ENCODE measurements around the gene FUNDC2. TPM values are rescaled to one million over a fixed set of nuclear protein-coding genes. Genes with fewer than 3 reads are reported as not detected.

FUNDC2 gene
- total and polyA plus RNA-seq, 2 of the 13 experiments (the other 11 are each of a cell fraction or from before 2014, with no cell fraction given) = 65.3 to 109 TPM

DNA sequence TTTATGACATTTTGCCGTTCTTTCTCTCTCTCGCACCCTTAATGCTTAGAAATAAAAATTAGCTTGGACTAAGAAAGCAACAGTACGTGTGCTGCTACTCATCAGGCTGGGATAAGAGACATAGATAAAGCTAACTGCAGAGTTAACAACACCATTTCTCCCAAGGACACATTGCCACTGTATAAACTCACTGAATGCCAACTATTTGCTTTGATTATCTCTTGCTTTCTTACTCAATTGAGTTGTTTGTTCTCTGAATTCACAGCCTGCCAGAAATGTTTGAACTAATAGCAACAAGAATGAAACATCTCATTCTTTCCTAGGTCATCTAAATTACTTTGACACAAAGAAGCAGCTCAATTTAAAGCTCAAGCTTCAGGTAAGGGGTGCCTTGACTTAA, 38.7 kb upstream of the FUNDC2 start (continued):
- TF ChIP-seq ZNF724P (CRISPR knock-in tag; IDR thresholded peaks at IDR 0.05; ENCODE audit: borderline replicate concordance) (no peak), TCF7 (IDR thresholded peaks at IDR 0.05; ENCODE audit: low read depth) (peak; percentile 82), SALL2 (CRISPR knock-in tag; IDR thresholded peaks at IDR 0.05) (no peak), NBN (conservative IDR thresholded peaks at IDR 0.05) (no peak), ZNF749 (CRISPR knock-in tag; IDR thresholded peaks at IDR 0.05; ENCODE audit: borderline replicate concordance) (no peak), HDAC1 (CRISPR knock-in tag; IDR thresholded peaks at IDR 0.05) (peak; percentile 50; the same call in 1 of the 2 replicates), ERF (CRISPR knock-in tag; IDR thresholded peaks at IDR 0.05) (no peak), ZNF343 (CRISPR knock-in tag; IDR thresholded peaks at IDR 0.05) (no peak), ZMAT3 (CRISPR knock-in tag; conservative IDR thresholded peaks at IDR 0.05) (no peak), MBD4 (IDR thresholded peaks at IDR 0.05; ENCODE audit: borderline replicate concordance, low read length) (no peak), SMARCC2 (IDR thresholded peaks at IDR 0.05) (no peak), ZNF644 (CRISPR knock-in tag; IDR thresholded peaks at IDR 0.05; ENCODE audit: low read depth) (no peak), MTF1 (CRISPR knock-in tag; IDR thresholded peaks at IDR 0.05) (no peak), RFX3 (CRISPR knock-in tag; IDR thresholded peaks at IDR 0.05) (no peak), NFIC (IDR thresholded peaks at IDR 0.05; ENCODE audit: low read length) (peak; percentile 67; the same call in 1 of the 2 replicates), ZNF136 (CRISPR knock-in tag; IDR thresholded peaks at IDR 0.05; ENCODE audit: low read depth) (no peak), SMAD3 (CRISPR knock-in tag; IDR thresholded peaks at IDR 0.05) (peak; percentile 29; the same call in 1 of the 2 replicates), ONECUT2 (CRISPR knock-in tag; IDR thresholded peaks at IDR 0.05) (no peak)
- TF ChIP-seq, protein P1, sequence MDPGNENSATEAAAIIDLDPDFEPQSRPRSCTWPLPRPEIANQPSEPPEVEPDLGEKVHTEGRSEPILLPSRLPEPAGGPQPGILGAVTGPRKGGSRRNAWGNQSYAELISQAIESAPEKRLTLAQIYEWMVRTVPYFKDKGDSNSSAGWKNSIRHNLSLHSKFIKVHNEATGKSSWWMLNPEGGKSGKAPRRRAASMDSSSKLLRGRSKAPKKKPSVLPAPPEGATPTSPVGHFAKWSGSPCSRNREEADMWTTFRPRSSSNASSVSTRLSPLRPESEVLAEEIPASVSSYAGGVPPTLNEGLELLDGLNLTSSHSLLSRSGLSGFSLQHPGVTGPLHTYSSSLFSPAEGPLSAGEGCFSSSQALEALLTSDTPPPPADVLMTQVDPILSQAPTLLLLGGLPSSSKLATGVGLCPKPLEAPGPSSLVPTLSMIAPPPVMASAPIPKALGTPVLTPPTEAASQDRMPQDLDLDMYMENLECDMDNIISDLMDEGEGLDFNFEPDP (CRISPR knock-in tag; conservative IDR thresholded peaks at IDR 0.05) = no peak
- TF ChIP-seq, protein P2, sequence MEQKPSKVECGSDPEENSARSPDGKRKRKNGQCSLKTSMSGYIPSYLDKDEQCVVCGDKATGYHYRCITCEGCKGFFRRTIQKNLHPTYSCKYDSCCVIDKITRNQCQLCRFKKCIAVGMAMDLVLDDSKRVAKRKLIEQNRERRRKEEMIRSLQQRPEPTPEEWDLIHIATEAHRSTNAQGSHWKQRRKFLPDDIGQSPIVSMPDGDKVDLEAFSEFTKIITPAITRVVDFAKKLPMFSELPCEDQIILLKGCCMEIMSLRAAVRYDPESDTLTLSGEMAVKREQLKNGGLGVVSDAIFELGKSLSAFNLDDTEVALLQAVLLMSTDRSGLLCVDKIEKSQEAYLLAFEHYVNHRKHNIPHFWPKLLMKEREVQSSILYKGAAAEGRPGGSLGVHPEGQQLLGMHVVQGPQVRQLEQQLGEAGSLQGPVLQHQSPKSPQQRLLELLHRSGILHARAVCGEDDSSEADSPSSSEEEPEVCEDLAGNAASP (CRISPR knock-in tag; IDR thresholded peaks at IDR 0.05; ENCODE audit: borderline replicate concordance) = 0 out of 2 replicates have a peak, but pooled peaks have one; percentile 28
- TF ChIP-seq, protein P3, sequence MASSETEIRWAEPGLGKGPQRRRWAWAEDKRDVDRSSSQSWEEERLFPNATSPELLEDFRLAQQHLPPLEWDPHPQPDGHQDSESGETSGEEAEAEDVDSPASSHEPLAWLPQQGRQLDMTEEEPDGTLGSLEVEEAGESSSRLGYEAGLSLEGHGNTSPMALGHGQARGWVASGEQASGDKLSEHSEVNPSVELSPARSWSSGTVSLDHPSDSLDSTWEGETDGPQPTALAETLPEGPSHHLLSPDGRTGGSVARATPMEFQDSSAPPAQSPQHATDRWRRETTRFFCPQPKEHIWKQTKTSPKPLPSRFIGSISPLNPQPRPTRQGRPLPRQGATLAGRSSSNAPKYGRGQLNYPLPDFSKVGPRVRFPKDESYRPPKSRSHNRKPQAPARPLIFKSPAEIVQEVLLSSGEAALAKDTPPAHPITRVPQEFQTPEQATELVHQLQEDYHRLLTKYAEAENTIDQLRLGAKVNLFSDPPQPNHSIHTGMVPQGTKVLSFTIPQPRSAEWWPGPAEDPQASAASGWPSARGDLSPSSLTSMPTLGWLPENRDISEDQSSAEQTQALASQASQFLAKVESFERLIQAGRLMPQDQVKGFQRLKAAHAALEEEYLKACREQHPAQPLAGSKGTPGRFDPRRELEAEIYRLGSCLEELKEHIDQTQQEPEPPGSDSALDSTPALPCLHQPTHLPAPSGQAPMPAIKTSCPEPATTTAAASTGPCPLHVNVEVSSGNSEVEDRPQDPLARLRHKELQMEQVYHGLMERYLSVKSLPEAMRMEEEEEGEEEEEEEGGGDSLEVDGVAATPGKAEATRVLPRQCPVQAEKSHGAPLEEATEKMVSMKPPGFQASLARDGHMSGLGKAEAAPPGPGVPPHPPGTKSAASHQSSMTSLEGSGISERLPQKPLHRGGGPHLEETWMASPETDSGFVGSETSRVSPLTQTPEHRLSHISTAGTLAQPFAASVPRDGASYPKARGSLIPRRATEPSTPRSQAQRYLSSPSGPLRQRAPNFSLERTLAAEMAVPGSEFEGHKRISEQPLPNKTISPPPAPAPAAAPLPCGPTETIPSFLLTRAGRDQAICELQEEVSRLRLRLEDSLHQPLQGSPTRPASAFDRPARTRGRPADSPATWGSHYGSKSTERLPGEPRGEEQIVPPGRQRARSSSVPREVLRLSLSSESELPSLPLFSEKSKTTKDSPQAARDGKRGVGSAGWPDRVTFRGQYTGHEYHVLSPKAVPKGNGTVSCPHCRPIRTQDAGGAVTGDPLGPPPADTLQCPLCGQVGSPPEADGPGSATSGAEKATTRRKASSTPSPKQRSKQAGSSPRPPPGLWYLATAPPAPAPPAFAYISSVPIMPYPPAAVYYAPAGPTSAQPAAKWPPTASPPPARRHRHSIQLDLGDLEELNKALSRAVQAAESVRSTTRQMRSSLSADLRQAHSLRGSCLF (CRISPR knock-in tag; IDR thresholded peaks at IDR 0.05; ENCODE audit: borderline replicate concordance) = no peak
- TF ChIP-seq, protein P4, sequence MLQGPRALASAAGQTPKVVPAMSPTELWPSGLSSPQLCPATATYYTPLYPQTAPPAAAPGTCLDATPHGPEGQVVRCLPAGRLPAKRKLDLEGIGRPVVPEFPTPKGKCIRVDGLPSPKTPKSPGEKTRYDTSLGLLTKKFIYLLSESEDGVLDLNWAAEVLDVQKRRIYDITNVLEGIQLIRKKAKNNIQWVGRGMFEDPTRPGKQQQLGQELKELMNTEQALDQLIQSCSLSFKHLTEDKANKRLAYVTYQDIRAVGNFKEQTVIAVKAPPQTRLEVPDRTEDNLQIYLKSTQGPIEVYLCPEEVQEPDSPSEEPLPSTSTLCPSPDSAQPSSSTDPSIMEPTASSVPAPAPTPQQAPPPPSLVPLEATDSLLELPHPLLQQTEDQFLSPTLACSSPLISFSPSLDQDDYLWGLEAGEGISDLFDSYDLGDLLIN (CRISPR knock-in tag; IDR thresholded peaks at IDR 0.05; ENCODE audit: borderline replicate concordance) = no peak
- TF ChIP-seq, protein P5, sequence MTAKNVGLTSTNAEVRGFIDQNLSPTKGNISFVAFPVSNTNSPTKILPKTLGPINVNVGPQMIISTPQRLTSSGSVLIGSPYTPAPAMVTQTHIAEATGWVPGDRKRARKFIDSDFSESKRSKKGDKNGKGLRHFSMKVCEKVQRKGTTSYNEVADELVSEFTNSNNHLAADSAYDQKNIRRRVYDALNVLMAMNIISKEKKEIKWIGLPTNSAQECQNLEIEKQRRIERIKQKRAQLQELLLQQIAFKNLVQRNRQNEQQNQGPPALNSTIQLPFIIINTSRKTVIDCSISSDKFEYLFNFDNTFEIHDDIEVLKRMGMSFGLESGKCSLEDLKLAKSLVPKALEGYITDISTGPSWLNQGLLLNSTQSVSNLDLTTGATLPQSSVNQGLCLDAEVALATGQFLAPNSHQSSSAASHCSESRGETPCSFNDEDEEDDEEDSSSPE (CRISPR knock-in tag; IDR thresholded peaks at IDR 0.05) = no peak

All from HepG2 (cell line).